HEK293 (cell line): ENCODE data around the gene PYDC1.

ENCODE experiments used
- CTCF ChIA-PET: fragments of 350-600 bp; formaldehyde crosslinking; extraction: SDS; loops from one replicate; lab custom pipeline; 2021; ENCODE audit warnings: antibody characterized with exemption; lab: Yijun Ruan, JAX
- POLR2A ChIA-PET: fragments of 300-600 bp; formaldehyde crosslinking; extraction: SDS; loops from one replicate; lab custom pipeline; 2020; ENCODE audit warnings: antibody characterized with exemption, inconsistent platforms; lab: Yijun Ruan, JAX
- H3K27ac ChIP-seq: fragments of 200-500 bp; sonication (Bioruptor generic); 2 replicates; pipeline ENCODE4 v1.5.1; 2014; ENCODE audit warnings: low read depth, low read length, control low read depth, inconsistent platforms; ENCODE audit errors: extremely low read depth
- H3K36me3 ChIP-seq, 2 experiments: fragments of 200-500 bp in 1 of 2; sonication (Bioruptor generic) in 1 of 2; 1 replicate in 1 of 2; 2 replicates in 1 of 2; pipeline ENCODE4 v1.5.1; 2014 to 2017; ENCODE audit warnings: inconsistent platforms in 2 of 2, low read length in 2 of 2; ENCODE audit not compliant: control insufficient read depth in 2 of 2, insufficient read depth in 1 of 2
- H3K4me1 ChIP-seq: fragments of 200-500 bp; sonication (Bioruptor generic); 2 replicates; pipeline ENCODE4 v1.5.1; 2014; ENCODE audit warnings: mild to moderate bottlenecking, low read length, inconsistent platforms; ENCODE audit not compliant: control insufficient read depth, insufficient read depth
- H3K4me3 ChIP-seq: 2 replicates; pipeline ENCODE4 v1.5.1; 2011; ENCODE audit warnings: low read depth, mild to moderate bottlenecking, control low read depth, low read length, moderate library complexity
- H3K9me3 ChIP-seq: fragments of 200-500 bp; sonication (Bioruptor generic); 2 replicates; pipeline ENCODE4 v1.5.1; 2014; ENCODE audit warnings: low read depth, low read length, inconsistent platforms; ENCODE audit not compliant: control insufficient read depth, insufficient read depth
- KLF10 ChIP-seq: fragments of 450-650 bp; IDR thresholded peaks from 2 replicates; pipeline ENCODE4 v1.5.1; 2018; ENCODE audit warnings: missing biosample characterization, mild to moderate bottlenecking, missing genetic modification characterization
- KLF8 ChIP-seq: fragments of 450-650 bp; formaldehyde crosslinking; IDR thresholded peaks from 2 replicates; pipeline ENCODE4 v1.5.1; 2016; ENCODE audit warnings: missing biosample characterization, missing genetic modification characterization
- KLF9 ChIP-seq: fragments of 450-650 bp; formaldehyde crosslinking; IDR thresholded peaks from 2 replicates; pipeline ENCODE4 v1.5.1; 2016; ENCODE audit warnings: missing biosample characterization, missing genetic modification characterization, low read depth
- SP2 ChIP-seq: fragments of 450-650 bp; formaldehyde crosslinking; IDR thresholded peaks from 2 replicates; pipeline ENCODE4 v1.5.1; 2016; ENCODE audit warnings: missing biosample characterization, missing genetic modification characterization
- TRIM28 ChIP-seq: IDR thresholded peaks from 2 replicates; pipeline ENCODE4 v1.6.1; 2011; ENCODE audit warnings: low read length, control low read depth, borderline replicate concordance
- ZBTB1 ChIP-seq: fragments of 450-650 bp; formaldehyde crosslinking; IDR thresholded peaks from 2 replicates; pipeline ENCODE4 v1.5.1; 2016; ENCODE audit warnings: missing biosample characterization, missing genetic modification characterization
- ZBTB21 ChIP-seq: fragments of 450-650 bp; formaldehyde crosslinking; IDR thresholded peaks from 2 replicates; pipeline ENCODE4 v1.5.1; 2017; ENCODE audit warnings: missing biosample characterization, missing genetic modification characterization
- ZNF155 ChIP-seq: fragments of 450-650 bp; formaldehyde crosslinking; IDR thresholded peaks from 2 replicates; pipeline ENCODE4 v1.5.1; 2016; ENCODE audit warnings: missing biosample characterization, missing genetic modification characterization
- ZNF174 ChIP-seq: fragments of 450-650 bp; formaldehyde crosslinking; IDR thresholded peaks from 2 replicates; pipeline ENCODE4 v1.5.0; 2017; ENCODE audit warnings: missing biosample characterization, mild to moderate bottlenecking, missing genetic modification characterization
- ZNF214 ChIP-seq: fragments of 450-650 bp; formaldehyde crosslinking; IDR thresholded peaks from 2 replicates; pipeline ENCODE4 v1.5.1; 2017; ENCODE audit warnings: missing biosample characterization, mild to moderate bottlenecking, missing genetic modification characterization, borderline replicate concordance
- ZNF555 ChIP-seq: fragments of 450-650 bp; formaldehyde crosslinking; conservative IDR thresholded peaks from 2 replicates; pipeline ENCODE4 v1.5.1; 2017; ENCODE audit warnings: missing biosample characterization, mild to moderate bottlenecking, missing genetic modification characterization, inconsistent platforms
- ZNF600 ChIP-seq: fragments of 450-650 bp; formaldehyde crosslinking; IDR thresholded peaks from 2 replicates; pipeline ENCODE4 v1.5.1; 2016; ENCODE audit warnings: missing biosample characterization, missing genetic modification characterization
- ZNF664 ChIP-seq: fragments of 450-650 bp; formaldehyde crosslinking; IDR thresholded peaks from 2 replicates; pipeline ENCODE4 v1.5.1; 2016; ENCODE audit warnings: missing biosample characterization, missing genetic modification characterization
- ZNF791 ChIP-seq: fragments of 450-650 bp; formaldehyde crosslinking; IDR thresholded peaks from 2 replicates; pipeline ENCODE4 v1.5.1; 2016; ENCODE audit warnings: missing biosample characterization, missing genetic modification characterization
- TF ChIP-seq, protein P1 (sequence below): fragments of 450-650 bp; formaldehyde crosslinking; IDR thresholded peaks from 2 replicates; pipeline ENCODE4 v1.5.1; 2016; ENCODE audit warnings: missing biosample characterization, missing genetic modification characterization
- TF ChIP-seq, protein P2 (sequence below): fragments of 450-650 bp; formaldehyde crosslinking; IDR thresholded peaks from 2 replicates; pipeline ENCODE4 v1.5.0; 2017; ENCODE audit warnings: missing biosample characterization, missing genetic modification characterization, borderline replicate concordance
- TF ChIP-seq, protein P3 (sequence below): fragments of 450-650 bp; formaldehyde crosslinking; IDR thresholded peaks from 2 replicates; pipeline ENCODE4 v1.5.1; 2016; ENCODE audit warnings: missing biosample characterization, missing genetic modification characterization
- TF ChIP-seq, protein P4 (sequence below): fragments of 450-650 bp; formaldehyde crosslinking; IDR thresholded peaks from 2 replicates; pipeline ENCODE4 v1.5.1; 2016; ENCODE audit warnings: missing biosample characterization, missing genetic modification characterization

The PYDC1 gene

DNA sequence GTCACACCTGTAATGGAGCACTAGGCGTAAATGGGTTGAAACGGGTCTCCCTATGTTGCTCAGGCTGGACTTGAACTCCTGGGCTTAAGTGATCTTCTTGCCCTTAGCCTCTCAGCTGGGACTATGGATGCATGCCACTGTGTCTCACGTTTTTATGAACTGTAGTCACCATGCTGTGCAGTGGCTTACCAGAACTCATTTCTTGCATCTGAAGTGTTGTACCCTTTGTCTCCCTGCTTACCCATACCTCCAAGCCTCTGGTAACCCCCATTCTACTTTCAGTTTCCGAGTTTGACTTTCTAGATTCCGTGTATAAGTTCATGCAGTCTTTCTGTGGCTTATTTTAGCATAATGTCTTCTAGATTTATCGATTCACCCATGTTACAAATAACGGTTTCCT lies 22.0 kb downstream of the PYDC1 start:
- no peaks in the 10 kb centered on the region for H3K4me1 ChIP-seq
- no peak overlapping the region for H3K4me3 ChIP-seq
- no peak for TF ChIP-seq ZNF664 (tag by site-specific recombination)
- TF ChIP-seq TRIM28, result no peak
- TF ChIP-seq ZNF155 (tag by site-specific recombination), result no peak
- ChIA-PET CTCF (no interaction called here), POLR2A (no interaction called here)
- peaks cover 59 to 87% of the 10 kb centered on the region in 2 experiments for H3K36me3 ChIP-seq
- H3K27ac ChIP-seq, result no peak overlapping the region
- no peaks in the 10 kb centered on the region for H3K9me3 ChIP-seq

DNA sequence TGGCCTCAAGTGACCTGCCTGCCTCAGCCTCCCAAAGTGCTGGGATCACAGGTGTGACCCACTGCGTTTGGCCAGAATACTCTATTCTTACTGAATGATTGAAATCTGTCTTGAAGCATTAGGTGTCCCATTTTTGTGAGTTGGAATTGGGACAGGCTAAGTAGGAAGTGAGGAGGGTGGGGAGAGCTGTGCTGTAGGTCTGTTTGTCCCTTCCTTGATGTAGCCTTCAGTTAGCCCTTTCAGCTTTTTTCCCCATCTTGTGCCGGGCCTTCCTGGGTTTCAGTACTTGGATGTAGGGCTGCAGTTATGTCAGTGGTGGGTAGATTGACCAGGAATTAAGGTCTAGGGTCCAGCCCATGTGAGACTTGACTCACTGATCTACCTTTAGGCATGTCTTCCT lies 23.1 kb downstream of the PYDC1 start:
- TF ChIP-seq SP2 (tag by site-specific recombination), result no peak
- no peak for TF ChIP-seq KLF10 (tag by site-specific recombination)
- 0 out of 2 replicates have a peak, but pooled peaks have one; percentile 9 for TF ChIP-seq ZNF600 (tag by site-specific recombination)
- TF ChIP-seq, protein P1, sequence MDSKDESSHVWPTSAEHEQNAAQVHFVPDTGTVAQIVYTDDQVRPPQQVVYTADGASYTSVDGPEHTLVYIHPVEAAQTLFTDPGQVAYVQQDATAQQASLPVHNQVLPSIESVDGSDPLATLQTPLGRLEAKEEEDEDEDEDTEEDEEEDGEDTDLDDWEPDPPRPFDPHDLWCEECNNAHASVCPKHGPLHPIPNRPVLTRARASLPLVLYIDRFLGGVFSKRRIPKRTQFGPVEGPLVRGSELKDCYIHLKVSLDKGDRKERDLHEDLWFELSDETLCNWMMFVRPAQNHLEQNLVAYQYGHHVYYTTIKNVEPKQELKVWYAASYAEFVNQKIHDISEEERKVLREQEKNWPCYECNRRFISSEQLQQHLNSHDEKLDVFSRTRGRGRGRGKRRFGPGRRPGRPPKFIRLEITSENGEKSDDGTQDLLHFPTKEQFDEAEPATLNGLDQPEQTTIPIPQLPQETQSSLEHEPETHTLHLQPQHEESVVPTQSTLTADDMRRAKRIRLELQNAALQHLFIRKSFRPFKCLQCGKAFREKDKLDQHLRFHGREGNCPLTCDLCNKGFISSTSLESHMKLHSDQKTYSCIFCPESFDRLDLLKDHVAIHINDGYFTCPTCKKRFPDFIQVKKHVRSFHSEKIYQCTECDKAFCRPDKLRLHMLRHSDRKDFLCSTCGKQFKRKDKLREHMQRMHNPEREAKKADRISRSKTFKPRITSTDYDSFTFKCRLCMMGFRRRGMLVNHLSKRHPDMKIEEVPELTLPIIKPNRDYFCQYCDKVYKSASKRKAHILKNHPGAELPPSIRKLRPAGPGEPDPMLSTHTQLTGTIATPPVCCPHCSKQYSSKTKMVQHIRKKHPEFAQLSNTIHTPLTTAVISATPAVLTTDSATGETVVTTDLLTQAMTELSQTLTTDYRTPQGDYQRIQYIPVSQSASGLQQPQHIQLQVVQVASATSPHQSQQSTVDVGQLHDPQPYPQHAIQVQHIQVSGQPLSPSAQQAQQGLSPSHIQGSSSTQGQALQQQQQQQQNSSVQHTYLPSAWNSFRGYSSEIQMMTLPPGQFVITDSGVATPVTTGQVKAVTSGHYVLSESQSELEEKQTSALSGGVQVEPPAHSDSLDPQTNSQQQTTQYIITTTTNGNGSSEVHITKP, result peak; percentile 22; the same call in 1 of the 2 replicates
- Histone ChIP-seq H3K27ac (no peak overlapping the region), H3K4me1 (no peaks in the 10 kb centered on the region), H3K36me3 (peaks cover 69 to 89% of the 10 kb centered on the region in 2 experiments), H3K4me3 (no peak overlapping the region), H3K9me3 (no peaks in the 10 kb centered on the region)
- CTCF ChIA-PET, result no interaction called here
- POLR2A ChIA-PET, result interaction anchor here (0.7 to 1.7 kb wide), 4 partner anchors 10 to 258 kb away, joined by 4 to 8 read pairs (median 4); partner anchors contain the start of gene FUS

DNA sequence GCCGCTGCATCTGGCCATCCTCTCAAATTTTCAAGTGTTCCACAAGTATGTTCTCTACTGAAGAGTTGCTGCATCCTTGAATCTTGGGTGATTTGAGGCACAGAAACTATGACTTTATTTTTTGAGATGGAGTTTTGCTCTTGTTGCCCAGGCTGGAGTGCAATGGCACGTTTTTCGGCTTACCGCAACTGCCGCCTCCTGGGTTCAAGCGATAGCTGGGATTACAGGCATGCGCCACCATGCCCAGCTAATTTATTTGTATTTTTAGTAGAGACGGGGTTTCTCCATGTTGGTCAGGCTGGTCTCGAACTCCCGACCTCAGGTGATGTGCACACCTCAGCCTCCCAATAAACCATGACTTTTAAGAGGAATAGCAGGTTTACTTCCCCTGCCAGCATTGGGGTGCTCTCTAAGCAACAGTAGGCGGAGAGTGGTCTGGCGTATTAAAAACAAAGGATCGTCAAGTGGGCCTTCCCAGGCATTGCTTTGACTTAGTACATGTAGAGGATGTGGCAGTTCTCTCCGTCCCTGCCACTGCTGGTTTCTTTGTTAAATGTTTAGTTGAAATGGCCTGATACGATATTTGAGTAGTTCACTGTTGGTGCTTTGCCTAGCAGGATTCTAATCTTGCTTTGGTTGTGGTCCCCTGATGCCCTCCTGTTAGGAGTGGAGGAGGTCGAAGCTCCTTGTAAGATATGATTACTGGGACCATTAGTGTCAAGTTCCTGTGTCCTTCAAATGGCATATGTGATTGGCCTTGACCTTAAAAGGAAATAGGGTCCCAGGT lies 23.9 kb downstream of the PYDC1 start:
- Histone ChIP-seq H3K27ac (no peak overlapping the region), H3K4me3 (no peak overlapping the region), H3K36me3 (peaks cover 77 to 97% of the 10 kb centered on the region in 2 experiments), H3K4me1 (no peaks in the 10 kb centered on the region), H3K9me3 (no peaks in the 10 kb centered on the region)
- CTCF ChIA-PET, result no interaction called here
- POLR2A ChIA-PET, result interaction anchor here (0.7 to 1.7 kb wide), 5 partner anchors 9 to 258 kb away, joined by 4 to 8 read pairs (median 5); partner anchors contain the start of gene FUS
- no peak for TF ChIP-seq ZNF555 (tag by site-specific recombination)
- no peak for TF ChIP-seq ZBTB1 (tag by site-specific recombination)
- TF ChIP-seq, protein P2, sequence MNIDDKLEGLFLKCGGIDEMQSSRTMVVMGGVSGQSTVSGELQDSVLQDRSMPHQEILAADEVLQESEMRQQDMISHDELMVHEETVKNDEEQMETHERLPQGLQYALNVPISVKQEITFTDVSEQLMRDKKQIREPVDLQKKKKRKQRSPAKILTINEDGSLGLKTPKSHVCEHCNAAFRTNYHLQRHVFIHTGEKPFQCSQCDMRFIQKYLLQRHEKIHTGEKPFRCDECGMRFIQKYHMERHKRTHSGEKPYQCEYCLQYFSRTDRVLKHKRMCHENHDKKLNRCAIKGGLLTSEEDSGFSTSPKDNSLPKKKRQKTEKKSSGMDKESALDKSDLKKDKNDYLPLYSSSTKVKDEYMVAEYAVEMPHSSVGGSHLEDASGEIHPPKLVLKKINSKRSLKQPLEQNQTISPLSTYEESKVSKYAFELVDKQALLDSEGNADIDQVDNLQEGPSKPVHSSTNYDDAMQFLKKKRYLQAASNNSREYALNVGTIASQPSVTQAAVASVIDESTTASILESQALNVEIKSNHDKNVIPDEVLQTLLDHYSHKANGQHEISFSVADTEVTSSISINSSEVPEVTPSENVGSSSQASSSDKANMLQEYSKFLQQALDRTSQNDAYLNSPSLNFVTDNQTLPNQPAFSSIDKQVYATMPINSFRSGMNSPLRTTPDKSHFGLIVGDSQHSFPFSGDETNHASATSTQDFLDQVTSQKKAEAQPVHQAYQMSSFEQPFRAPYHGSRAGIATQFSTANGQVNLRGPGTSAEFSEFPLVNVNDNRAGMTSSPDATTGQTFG (tag by site-specific recombination), result no peak
- TF ChIP-seq, protein P3, sequence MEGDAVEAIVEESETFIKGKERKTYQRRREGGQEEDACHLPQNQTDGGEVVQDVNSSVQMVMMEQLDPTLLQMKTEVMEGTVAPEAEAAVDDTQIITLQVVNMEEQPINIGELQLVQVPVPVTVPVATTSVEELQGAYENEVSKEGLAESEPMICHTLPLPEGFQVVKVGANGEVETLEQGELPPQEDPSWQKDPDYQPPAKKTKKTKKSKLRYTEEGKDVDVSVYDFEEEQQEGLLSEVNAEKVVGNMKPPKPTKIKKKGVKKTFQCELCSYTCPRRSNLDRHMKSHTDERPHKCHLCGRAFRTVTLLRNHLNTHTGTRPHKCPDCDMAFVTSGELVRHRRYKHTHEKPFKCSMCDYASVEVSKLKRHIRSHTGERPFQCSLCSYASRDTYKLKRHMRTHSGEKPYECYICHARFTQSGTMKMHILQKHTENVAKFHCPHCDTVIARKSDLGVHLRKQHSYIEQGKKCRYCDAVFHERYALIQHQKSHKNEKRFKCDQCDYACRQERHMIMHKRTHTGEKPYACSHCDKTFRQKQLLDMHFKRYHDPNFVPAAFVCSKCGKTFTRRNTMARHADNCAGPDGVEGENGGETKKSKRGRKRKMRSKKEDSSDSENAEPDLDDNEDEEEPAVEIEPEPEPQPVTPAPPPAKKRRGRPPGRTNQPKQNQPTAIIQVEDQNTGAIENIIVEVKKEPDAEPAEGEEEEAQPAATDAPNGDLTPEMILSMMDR, result no peak
- TF ChIP-seq, protein P4, sequence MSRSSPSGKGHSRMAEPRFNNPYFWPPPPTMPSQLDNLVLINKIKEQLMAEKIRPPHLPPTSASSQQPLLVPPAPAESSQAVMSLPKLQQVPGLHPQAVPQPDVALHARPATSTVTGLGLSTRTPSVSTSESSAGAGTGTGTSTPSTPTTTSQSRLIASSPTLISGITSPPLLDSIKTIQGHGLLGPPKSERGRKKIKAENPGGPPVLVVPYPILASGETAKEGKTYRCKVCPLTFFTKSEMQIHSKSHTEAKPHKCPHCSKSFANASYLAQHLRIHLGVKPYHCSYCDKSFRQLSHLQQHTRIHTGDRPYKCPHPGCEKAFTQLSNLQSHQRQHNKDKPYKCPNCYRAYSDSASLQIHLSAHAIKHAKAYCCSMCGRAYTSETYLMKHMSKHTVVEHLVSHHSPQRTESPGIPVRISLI (tag by site-specific recombination), result no peak
- no peak for TF ChIP-seq ZNF174
- no peak for TF ChIP-seq KLF9
- TF ChIP-seq ZNF214 (tag by site-specific recombination), result no peak
- TF ChIP-seq KLF8 (tag by site-specific recombination), result no peak
- TF ChIP-seq ZBTB21, result no peak
- TF ChIP-seq ZNF791 (tag by site-specific recombination), result no peak
